Panc1 (cell line): ENCODE measurements around the gene CPEB2.

Source experiments
- CTCF ChIP-seq: fragments of 450-650 bp; IDR thresholded peaks from 2 replicates; pipeline ENCODE4 v1.5.1; 2017; ENCODE audit warnings: mild to moderate bottlenecking
- POLR2AphosphoS5 ChIP-seq: IDR thresholded peaks from 2 replicates; pipeline ENCODE4 v1.6.1; 2012; ENCODE audit warnings: mild to moderate bottlenecking, low read depth, low read length, moderate library complexity
- REST ChIP-seq, 2 experiments: IDR thresholded peaks; 2 replicates each; pipeline ENCODE4 v1.6.1; 2011 to 2012; ENCODE audit warnings: low read depth in 2 of 2, control low read depth in 1 of 2, low read length in 1 of 2, mild to moderate bottlenecking in 1 of 2, moderate library complexity in 1 of 2; ENCODE audit not compliant: insufficient read depth in 1 of 2
- SIN3A ChIP-seq: IDR thresholded peaks from 2 replicates; pipeline ENCODE4 v1.6.1; 2012; ENCODE audit warnings: low read depth, mild to moderate bottlenecking, low read length, moderate library complexity, borderline replicate concordance; ENCODE audit not compliant: insufficient read depth
- TCF7L2 ChIP-seq: IDR thresholded peaks from 2 replicates; pipeline ENCODE4 v1.6.1; 2011; ENCODE audit warnings: mild to moderate bottlenecking, low read depth, low read length, inconsistent platforms

DNA sequence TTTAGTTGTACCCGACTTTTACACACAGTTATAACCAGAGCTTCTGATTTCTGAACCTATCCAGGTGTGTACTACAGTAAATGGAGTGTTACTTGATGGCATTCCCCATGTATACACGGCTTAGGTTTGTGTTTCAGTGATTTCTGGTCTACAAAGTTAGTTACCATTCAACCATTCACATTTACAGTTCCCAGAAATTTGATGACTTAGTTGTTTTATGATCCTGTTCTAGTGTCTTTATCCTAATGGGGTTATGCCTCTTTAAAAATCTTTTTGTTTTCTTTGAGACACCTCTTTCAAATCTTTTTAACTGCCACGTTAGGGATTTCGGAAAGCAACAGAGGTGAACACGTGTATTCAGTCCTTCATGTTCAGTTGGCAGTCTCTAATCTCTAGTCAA is 23.4 kb downstream of the CPEB2 start:
- TF ChIP-seq CTCF = no peak
- TF ChIP-seq POLR2AphosphoS5 = no peak
- no peak for TF ChIP-seq REST (IDR thresholded peaks at IDR 0.05; ENCODE audit: insufficient read depth in 1 of 2, low read depth in 2 of 2, low read length in 1 of 2)
- no peak for TF ChIP-seq SIN3A
- TF ChIP-seq TCF7L2 = no peak
